ENCODE results near the gene PRAMEF12.

DNA sequence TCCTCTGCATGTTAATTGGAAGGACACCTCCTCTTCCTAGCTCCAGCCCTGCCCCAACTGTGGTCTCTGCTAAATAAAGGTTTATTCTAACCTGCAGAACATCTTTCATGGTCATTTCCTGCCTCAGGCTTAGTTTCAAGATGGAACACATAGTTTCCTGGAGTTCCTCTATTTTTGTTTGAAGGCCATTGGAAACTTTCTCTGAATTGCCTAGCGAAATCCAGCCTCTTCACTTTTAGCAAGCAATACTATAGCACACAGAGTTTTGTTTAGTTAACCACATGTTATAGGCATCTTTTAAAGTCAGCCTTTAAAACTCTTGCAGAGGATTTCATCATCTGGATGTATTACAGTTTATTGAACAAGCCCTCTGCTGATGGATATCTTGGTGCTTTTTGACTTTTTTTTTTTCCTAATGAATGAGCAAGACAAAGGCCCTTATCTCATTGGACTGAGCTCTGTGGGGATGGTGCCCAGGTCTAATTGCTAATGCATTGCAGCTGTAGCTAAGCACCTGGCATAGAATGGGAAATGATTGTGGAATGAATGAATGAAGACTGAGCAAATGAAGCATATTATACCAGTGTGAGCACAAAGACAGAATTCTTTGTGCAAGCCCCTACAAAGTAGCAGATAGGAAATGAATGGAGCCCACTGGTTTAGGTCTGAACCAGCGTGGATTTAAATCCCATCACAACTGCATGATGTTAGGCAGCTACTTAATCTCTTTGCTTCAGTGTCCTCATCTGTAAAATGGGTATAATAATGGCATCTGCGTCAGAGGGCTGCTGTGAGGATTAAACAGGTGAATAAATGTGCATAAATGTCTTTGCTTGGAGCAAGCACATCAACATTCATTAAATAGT is 28.2 kb upstream of the PRAMEF12 start:
- TF ChIP-seq, protein P1, sequence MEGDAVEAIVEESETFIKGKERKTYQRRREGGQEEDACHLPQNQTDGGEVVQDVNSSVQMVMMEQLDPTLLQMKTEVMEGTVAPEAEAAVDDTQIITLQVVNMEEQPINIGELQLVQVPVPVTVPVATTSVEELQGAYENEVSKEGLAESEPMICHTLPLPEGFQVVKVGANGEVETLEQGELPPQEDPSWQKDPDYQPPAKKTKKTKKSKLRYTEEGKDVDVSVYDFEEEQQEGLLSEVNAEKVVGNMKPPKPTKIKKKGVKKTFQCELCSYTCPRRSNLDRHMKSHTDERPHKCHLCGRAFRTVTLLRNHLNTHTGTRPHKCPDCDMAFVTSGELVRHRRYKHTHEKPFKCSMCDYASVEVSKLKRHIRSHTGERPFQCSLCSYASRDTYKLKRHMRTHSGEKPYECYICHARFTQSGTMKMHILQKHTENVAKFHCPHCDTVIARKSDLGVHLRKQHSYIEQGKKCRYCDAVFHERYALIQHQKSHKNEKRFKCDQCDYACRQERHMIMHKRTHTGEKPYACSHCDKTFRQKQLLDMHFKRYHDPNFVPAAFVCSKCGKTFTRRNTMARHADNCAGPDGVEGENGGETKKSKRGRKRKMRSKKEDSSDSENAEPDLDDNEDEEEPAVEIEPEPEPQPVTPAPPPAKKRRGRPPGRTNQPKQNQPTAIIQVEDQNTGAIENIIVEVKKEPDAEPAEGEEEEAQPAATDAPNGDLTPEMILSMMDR (IDR thresholded peaks at IDR 0.05): no peak
- no peak for TF ChIP-seq POLR2A (IDR thresholded peaks at IDR 0.05)
